Trophoblast cell (in vitro differentiated cells and primary cell): Measurements from ENCODE around the gene PTPN1.
"Not testable (repeated sequence)": the region's sequence is repeated elsewhere in the genome, so short reads cannot be mapped to it uniquely, and the experiment has no call there.

Source experiments
- DNase-seq, 2 donors: peaks; one replicate each; pipeline ENCODE4 v3.0.0-alpha.2; 2016
- H2AFZ ChIP-seq: 2 replicates; pipeline ENCODE4 v1.6.1; 2013; ENCODE audit warnings: low read length, moderate library complexity, mild to moderate bottlenecking; ENCODE audit not compliant: insufficient read depth, poor library complexity
- H2AK5ac ChIP-seq: 2 replicates; pipeline ENCODE4 v1.6.1; 2013; ENCODE audit warnings: mild to moderate bottlenecking, low read length
- H2BK120ac ChIP-seq: 2 replicates; pipeline ENCODE4 v1.6.1; 2013; ENCODE audit warnings: low read length, mild to moderate bottlenecking, moderate library complexity; ENCODE audit not compliant: insufficient read depth, poor library complexity
- H2BK12ac ChIP-seq: 2 replicates; pipeline ENCODE4 v1.6.1; 2013; ENCODE audit warnings: mild to moderate bottlenecking, low read length, moderate library complexity
- H2BK5ac ChIP-seq: 2 replicates; pipeline ENCODE4 v1.6.1; 2013; ENCODE audit warnings: low read length, low read depth, moderate library complexity, mild to moderate bottlenecking; ENCODE audit not compliant: poor library complexity
- H3K14ac ChIP-seq: 2 replicates; pipeline ENCODE4 v1.6.1; 2013; ENCODE audit warnings: mild to moderate bottlenecking, low read length
- H3K18ac ChIP-seq: 2 replicates; pipeline ENCODE4 v1.6.1; 2013; ENCODE audit warnings: mild to moderate bottlenecking, low read length
- H3K23ac ChIP-seq: 2 replicates; pipeline ENCODE4 v1.6.1; 2013; ENCODE audit warnings: low read length
- H3K27ac ChIP-seq: 2 replicates; pipeline ENCODE4 v1.5.1; 2013; ENCODE audit warnings: low read depth, mild to moderate bottlenecking, inconsistent platforms, low read length, moderate library complexity
- H3K27me3 ChIP-seq: 2 replicates; pipeline ENCODE4 v1.6.1; 2013; ENCODE audit warnings: inconsistent platforms, mild to moderate bottlenecking, low read length, moderate library complexity; ENCODE audit not compliant: insufficient read depth
- H3K36me3 ChIP-seq, 2 experiments: 1 replicate in 1 of 2; 2 replicates in 1 of 2; pipeline ENCODE4 v1.6.1; 2013; ENCODE audit warnings: low read length in 2 of 2, mild to moderate bottlenecking in 2 of 2, moderate library complexity in 1 of 2; ENCODE audit not compliant: insufficient read depth in 2 of 2, control insufficient read depth in 1 of 2
- H3K4ac ChIP-seq: 2 replicates; pipeline ENCODE4 v1.6.1; 2013; ENCODE audit warnings: low read depth, mild to moderate bottlenecking, low read length, moderate library complexity
- H3K4me1 ChIP-seq, 2 experiments: 1 replicate in 1 of 2; 2 replicates in 1 of 2; pipeline ENCODE4 v1.6.1; 2013; ENCODE audit warnings: low read length in 2 of 2, mild to moderate bottlenecking in 2 of 2, moderate library complexity in 1 of 2; ENCODE audit not compliant: insufficient read depth in 2 of 2, control insufficient read depth in 1 of 2
- H3K4me2 ChIP-seq: 2 replicates; pipeline ENCODE4 v1.6.1; 2013; ENCODE audit warnings: inconsistent platforms, mild to moderate bottlenecking, low read length, moderate library complexity
- H3K4me3 ChIP-seq: 2 replicates; pipeline ENCODE4 v1.5.1; 2013; ENCODE audit warnings: mild to moderate bottlenecking, low read depth, low read length, inconsistent platforms
- H3K79me1 ChIP-seq: one replicate; pipeline ENCODE4 v1.6.1; 2013; ENCODE audit warnings: low read length
- H3K79me2 ChIP-seq: 2 replicates; pipeline ENCODE4 v1.6.1; 2013; ENCODE audit warnings: low read length, mild to moderate bottlenecking; ENCODE audit not compliant: control insufficient read depth, insufficient read depth, poor library complexity
- H3K9ac ChIP-seq: 2 replicates; pipeline ENCODE4 v1.6.1; 2013; ENCODE audit warnings: mild to moderate bottlenecking, low read length
- H3K9me3 ChIP-seq: 2 replicates; pipeline ENCODE4 v1.6.1; 2013; ENCODE audit warnings: low read depth, mild to moderate bottlenecking, control low read depth, inconsistent platforms, low read length; ENCODE audit not compliant: insufficient read depth
- H4K12ac ChIP-seq: 2 replicates; pipeline ENCODE4 v1.6.1; 2013; ENCODE audit warnings: low read depth, mild to moderate bottlenecking, low read length, moderate library complexity
- H4K8ac ChIP-seq: 2 replicates; pipeline ENCODE4 v1.6.1; 2013; ENCODE audit warnings: low read depth, mild to moderate bottlenecking, low read length, moderate library complexity
- H4K91ac ChIP-seq: one replicate; pipeline ENCODE4 v1.6.1; 2013; ENCODE audit warnings: low read depth, mild to moderate bottlenecking, low read length, moderate library complexity
- WGBS: extraction: QIAGEN DNeasy Blood & Tissue Kit; methylation state at CpG from one replicate; pipeline ENCODE4 v1.1.7; 2013; ENCODE audit warnings: missing lambda C conversion rate; ENCODE audit not compliant: insufficient read length, insufficient coverage; ENCODE audit errors: extremely low coverage; 5-methylcytosine and 5-hydroxymethylcytosine counted together

PTPN1 gene

GRCh38 chr20:50618537-50618936 is 108.4 kb downstream of the PTPN1 start:
- H3K9ac ChIP-seq, result no peak overlapping the region
- no peak overlapping the region for H2BK5ac ChIP-seq
- no peak overlapping the region for H2BK12ac ChIP-seq
- no peak overlapping the region for H4K8ac ChIP-seq
- DNase-seq, result no peak
- no CpG with 5 or more reads among the region's 1 CpG for WGBS
- no peak overlapping the region for H3K23ac ChIP-seq
- H3K27ac ChIP-seq, result no peak overlapping the region
- no peaks in the 10 kb centered on the region for H3K27me3 ChIP-seq
- H3K4me2 ChIP-seq, result no peak overlapping the region
- peaks cover 0 to 1% of the 10 kb centered on the region in 2 experiments for H3K4me1 ChIP-seq
- H3K4me3 ChIP-seq, result no peak overlapping the region
- no peaks in the 10 kb centered on the region for H3K79me1 ChIP-seq
- peaks cover 9% of the 10 kb centered on the region for H3K9me3 ChIP-seq
- no peak overlapping the region for H3K4ac ChIP-seq
- no peak overlapping the region for H3K14ac ChIP-seq
- no peak overlapping the region for H2AFZ ChIP-seq
- H4K12ac ChIP-seq, result no peak overlapping the region
- H3K79me2 ChIP-seq, result no peaks in the 10 kb centered on the region
- no peak overlapping the region for H2BK120ac ChIP-seq
- H4K91ac ChIP-seq, result no peak overlapping the region
- no peak overlapping the region for H3K18ac ChIP-seq
- no peaks in the 10 kb centered on the region for H3K36me3 ChIP-seq
- no peak overlapping the region for H2AK5ac ChIP-seq

- H3K14ac ChIP-seq, H3K79me2 ChIP-seq, H3K23ac ChIP-seq, H3K79me1 ChIP-seq, DNase-seq, H3K4me1 ChIP-seq, H2BK5ac ChIP-seq, H3K4ac ChIP-seq, H4K8ac ChIP-seq, H3K18ac ChIP-seq, H3K4me3 ChIP-seq, H3K4me2 ChIP-seq, H2BK120ac ChIP-seq, H3K36me3 ChIP-seq, H3K27me3 ChIP-seq, H3K9ac ChIP-seq, H4K91ac ChIP-seq, H2BK12ac ChIP-seq, H3K27ac ChIP-seq, H3K9me3 ChIP-seq, H4K12ac ChIP-seq, H2AK5ac ChIP-seq, H2AFZ ChIP-seq: not testable (repeated sequence)
- no CpG with 5 or more reads among the region's 9 CpGs for whole genome bisulfite sequencing
Observed at GRCh38 chr20:50620459-50620858, 110.3 kb downstream of the PTPN1 start.

GRCh38 chr20:50621068-50621665 is 111.0 kb downstream of the PTPN1 start:
- H3K23ac ChIP-seq, result no peak overlapping the region

GRCh38 chr20:50624351-50625016 is 114.3 kb downstream of the PTPN1 start:
- Histone ChIP-seq H2BK5ac (no peak overlapping the region), H3K79me1 (peaks cover 2% of the 10 kb centered on the region), H3K4me1 (peaks cover 17 to 23% of the 10 kb centered on the region in 2 experiments), H2BK120ac (no peak overlapping the region), H4K91ac (no peak overlapping the region), H3K36me3 (no peaks in the 10 kb centered on the region), H2AFZ (no peak overlapping the region), H3K4ac (no peak overlapping the region), H3K14ac (no peak overlapping the region), H3K4me2 (no peak overlapping the region), H3K9me3 (peaks cover 8% of the 10 kb centered on the region), H4K8ac (no peak overlapping the region), H3K27me3 (no peaks in the 10 kb centered on the region), H4K12ac (no peak overlapping the region), H3K18ac (no peak overlapping the region), H2AK5ac (no peak overlapping the region), H3K9ac (no peak overlapping the region), H3K23ac (no peak overlapping the region), H3K27ac (no peak overlapping the region), H2BK12ac (no peak overlapping the region), H3K4me3 (no peak overlapping the region), H3K79me2 (peaks cover 2% of the 10 kb centered on the region)
- no CpG with 5 or more reads among the region's 18 CpGs for WGBS
- no peak for DNase-seq

More at GRCh38 chr20:50621068-50621665, 111.0 kb downstream of the PTPN1 start:
- H3K36me3 ChIP-seq, result no peaks in the 10 kb centered on the region
- no peak overlapping the region for H3K18ac ChIP-seq
- no peak overlapping the region for H4K12ac ChIP-seq
- H3K14ac ChIP-seq, result no peak overlapping the region
- H3K27ac ChIP-seq, result no peak overlapping the region
- peaks cover 6 to 11% of the 10 kb centered on the region in 2 experiments for H3K4me1 ChIP-seq
- no peak overlapping the region for H2AFZ ChIP-seq
- H3K4me3 ChIP-seq, result no peak overlapping the region
- H2BK12ac ChIP-seq, result no peak overlapping the region
- H2BK5ac ChIP-seq, result no peak overlapping the region
- H3K27me3 ChIP-seq, result no peaks in the 10 kb centered on the region
- H2BK120ac ChIP-seq, result no peak overlapping the region
- no CpG with 5 or more reads among the region's 4 CpGs for WGBS
- no peak overlapping the region for H3K4ac ChIP-seq
- DNase-seq, result no peak
- H3K79me2 ChIP-seq, result no peaks in the 10 kb centered on the region
- no peak overlapping the region for H3K9ac ChIP-seq
- no peak overlapping the region for H4K91ac ChIP-seq
- H2AK5ac ChIP-seq, result no peak overlapping the region
- H3K4me2 ChIP-seq, result no peak overlapping the region
- peaks cover 9% of the 10 kb centered on the region for H3K9me3 ChIP-seq
- no peak overlapping the region for H4K8ac ChIP-seq
- peaks cover 2% of the 10 kb centered on the region for H3K79me1 ChIP-seq
